Neural progenitor cell (in vitro differentiated cells): ENCODE measurements around the gene NPY4R2.
"Not testable (repeated sequence)": the region's sequence is repeated elsewhere in the genome, so short reads cannot be mapped to it uniquely, and the experiment has no call there.

Source experiments
- EZH2 ChIP-seq: fragments of 200-600 bp; sonication (generic); IDR thresholded peaks from 2 replicates; pipeline ENCODE4 v1.6.1; 2017; ENCODE audit warnings: antibody characterized with exemption, mild to moderate bottlenecking, moderate library complexity
- EZH2phosphoT487 ChIP-seq: fragments of 200-600 bp; sonication (generic); IDR thresholded peaks from 2 replicates; pipeline ENCODE4 v1.6.1; 2017; ENCODE audit warnings: antibody characterized with exemption
- TF ChIP-seq, protein P1 (sequence below): fragments of 200-600 bp; sonication (generic); IDR thresholded peaks from 2 replicates; pipeline ENCODE4 v1.5.1; 2017; ENCODE audit warnings: antibody characterized with exemption, mild to moderate bottlenecking

DNA sequence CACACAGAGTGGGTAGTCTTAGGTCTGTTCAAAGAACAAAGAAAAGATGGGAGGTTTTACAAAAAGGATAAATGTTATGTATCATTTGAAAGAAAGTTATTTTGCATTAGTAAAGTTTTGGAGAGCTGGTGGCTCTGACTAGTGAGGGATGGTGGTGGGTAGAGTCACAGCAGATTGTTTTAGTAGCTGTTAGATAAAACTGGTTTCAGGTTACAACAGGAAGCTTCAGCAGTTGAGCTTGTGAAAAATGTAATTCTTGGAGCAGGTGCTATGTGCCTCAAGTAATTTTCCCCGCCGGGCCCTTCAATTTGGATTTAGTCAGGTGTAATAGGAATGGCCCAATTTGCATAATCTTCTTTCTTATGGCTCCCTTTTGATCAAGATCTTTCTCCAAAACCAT, 20.6 kb upstream of the NPY4R2 start:
- TF ChIP-seq, protein P1, sequence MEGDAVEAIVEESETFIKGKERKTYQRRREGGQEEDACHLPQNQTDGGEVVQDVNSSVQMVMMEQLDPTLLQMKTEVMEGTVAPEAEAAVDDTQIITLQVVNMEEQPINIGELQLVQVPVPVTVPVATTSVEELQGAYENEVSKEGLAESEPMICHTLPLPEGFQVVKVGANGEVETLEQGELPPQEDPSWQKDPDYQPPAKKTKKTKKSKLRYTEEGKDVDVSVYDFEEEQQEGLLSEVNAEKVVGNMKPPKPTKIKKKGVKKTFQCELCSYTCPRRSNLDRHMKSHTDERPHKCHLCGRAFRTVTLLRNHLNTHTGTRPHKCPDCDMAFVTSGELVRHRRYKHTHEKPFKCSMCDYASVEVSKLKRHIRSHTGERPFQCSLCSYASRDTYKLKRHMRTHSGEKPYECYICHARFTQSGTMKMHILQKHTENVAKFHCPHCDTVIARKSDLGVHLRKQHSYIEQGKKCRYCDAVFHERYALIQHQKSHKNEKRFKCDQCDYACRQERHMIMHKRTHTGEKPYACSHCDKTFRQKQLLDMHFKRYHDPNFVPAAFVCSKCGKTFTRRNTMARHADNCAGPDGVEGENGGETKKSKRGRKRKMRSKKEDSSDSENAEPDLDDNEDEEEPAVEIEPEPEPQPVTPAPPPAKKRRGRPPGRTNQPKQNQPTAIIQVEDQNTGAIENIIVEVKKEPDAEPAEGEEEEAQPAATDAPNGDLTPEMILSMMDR, result not testable (repeated sequence)
- not testable (repeated sequence) for TF ChIP-seq EZH2phosphoT487, EZH2
